HEK293 (cell line): Measurements from ENCODE around the gene OR52K2.

Experiments used
- CTCF ChIA-PET: fragments of 350-600 bp; formaldehyde crosslinking; extraction: SDS; loops from one replicate; lab custom pipeline; 2021; ENCODE audit warnings: antibody characterized with exemption; lab: Yijun Ruan, JAX
- POLR2A ChIA-PET: fragments of 300-600 bp; formaldehyde crosslinking; extraction: SDS; loops from one replicate; lab custom pipeline; 2020; ENCODE audit warnings: antibody characterized with exemption, inconsistent platforms; lab: Yijun Ruan, JAX
- H3K27ac ChIP-seq: fragments of 200-500 bp; sonication (Bioruptor generic); 2 replicates; pipeline ENCODE4 v1.5.1; 2014; ENCODE audit warnings: low read depth, low read length, control low read depth, inconsistent platforms; ENCODE audit errors: extremely low read depth
- H3K36me3 ChIP-seq, 2 experiments: fragments of 200-500 bp in 1 of 2; sonication (Bioruptor generic) in 1 of 2; 1 replicate in 1 of 2; 2 replicates in 1 of 2; pipeline ENCODE4 v1.5.1; 2014 to 2017; ENCODE audit warnings: inconsistent platforms in 2 of 2, low read length in 2 of 2; ENCODE audit not compliant: control insufficient read depth in 2 of 2, insufficient read depth in 1 of 2
- H3K4me1 ChIP-seq: fragments of 200-500 bp; sonication (Bioruptor generic); 2 replicates; pipeline ENCODE4 v1.5.1; 2014; ENCODE audit warnings: mild to moderate bottlenecking, low read length, inconsistent platforms; ENCODE audit not compliant: control insufficient read depth, insufficient read depth
- H3K4me3 ChIP-seq: 2 replicates; pipeline ENCODE4 v1.5.1; 2011; ENCODE audit warnings: low read depth, mild to moderate bottlenecking, control low read depth, low read length, moderate library complexity
- H3K9me3 ChIP-seq: fragments of 200-500 bp; sonication (Bioruptor generic); 2 replicates; pipeline ENCODE4 v1.5.1; 2014; ENCODE audit warnings: low read depth, low read length, inconsistent platforms; ENCODE audit not compliant: control insufficient read depth, insufficient read depth
- TCF7L2 ChIP-seq: IDR thresholded peaks from 2 replicates; pipeline ENCODE4 v1.6.1; 2011; ENCODE audit warnings: low read depth, mild to moderate bottlenecking, inconsistent platforms, low read length, moderate library complexity, borderline replicate concordance
- ZFP37 ChIP-seq: fragments of 450-650 bp; formaldehyde crosslinking; IDR thresholded peaks from 2 replicates; pipeline ENCODE4 v1.5.1; 2016; ENCODE audit warnings: missing biosample characterization, missing genetic modification characterization
- ZFP41 ChIP-seq: fragments of 450-650 bp; formaldehyde crosslinking; IDR thresholded peaks from 2 replicates; pipeline ENCODE4 v1.5.1; 2016; ENCODE audit warnings: missing biosample characterization, missing genetic modification characterization, borderline replicate concordance
- ZNF514 ChIP-seq: fragments of 450-650 bp; formaldehyde crosslinking; IDR thresholded peaks from 2 replicates; pipeline ENCODE4 v1.5.1; 2016; ENCODE audit warnings: missing biosample characterization, missing genetic modification characterization
- ZNF692 ChIP-seq: fragments of 450-650 bp; formaldehyde crosslinking; IDR thresholded peaks from 2 replicates; pipeline ENCODE4 v1.5.1; 2016; ENCODE audit warnings: missing biosample characterization, missing genetic modification characterization
- TF ChIP-seq, protein P1 (sequence below): fragments of 450-650 bp; IDR thresholded peaks from 2 replicates; pipeline ENCODE4 v1.5.1; 2018; ENCODE audit warnings: missing biosample characterization, mild to moderate bottlenecking, missing genetic modification characterization
- TF ChIP-seq, protein P2 (sequence below): fragments of 450-650 bp; formaldehyde crosslinking; IDR thresholded peaks from 2 replicates; pipeline ENCODE4 v1.5.1; 2016; ENCODE audit warnings: missing biosample characterization, missing genetic modification characterization
- TF ChIP-seq, protein P3 (sequence below): fragments of 450-650 bp; formaldehyde crosslinking; IDR thresholded peaks from 2 replicates; pipeline ENCODE4 v1.5.0; 2017; ENCODE audit warnings: missing biosample characterization, missing genetic modification characterization, borderline replicate concordance
- TF ChIP-seq, protein P4 (sequence below): fragments of 450-650 bp; formaldehyde crosslinking; IDR thresholded peaks from 2 replicates; pipeline ENCODE4 v1.5.1; 2016; ENCODE audit warnings: missing biosample characterization, missing genetic modification characterization

The OR52K2 gene

DNA sequence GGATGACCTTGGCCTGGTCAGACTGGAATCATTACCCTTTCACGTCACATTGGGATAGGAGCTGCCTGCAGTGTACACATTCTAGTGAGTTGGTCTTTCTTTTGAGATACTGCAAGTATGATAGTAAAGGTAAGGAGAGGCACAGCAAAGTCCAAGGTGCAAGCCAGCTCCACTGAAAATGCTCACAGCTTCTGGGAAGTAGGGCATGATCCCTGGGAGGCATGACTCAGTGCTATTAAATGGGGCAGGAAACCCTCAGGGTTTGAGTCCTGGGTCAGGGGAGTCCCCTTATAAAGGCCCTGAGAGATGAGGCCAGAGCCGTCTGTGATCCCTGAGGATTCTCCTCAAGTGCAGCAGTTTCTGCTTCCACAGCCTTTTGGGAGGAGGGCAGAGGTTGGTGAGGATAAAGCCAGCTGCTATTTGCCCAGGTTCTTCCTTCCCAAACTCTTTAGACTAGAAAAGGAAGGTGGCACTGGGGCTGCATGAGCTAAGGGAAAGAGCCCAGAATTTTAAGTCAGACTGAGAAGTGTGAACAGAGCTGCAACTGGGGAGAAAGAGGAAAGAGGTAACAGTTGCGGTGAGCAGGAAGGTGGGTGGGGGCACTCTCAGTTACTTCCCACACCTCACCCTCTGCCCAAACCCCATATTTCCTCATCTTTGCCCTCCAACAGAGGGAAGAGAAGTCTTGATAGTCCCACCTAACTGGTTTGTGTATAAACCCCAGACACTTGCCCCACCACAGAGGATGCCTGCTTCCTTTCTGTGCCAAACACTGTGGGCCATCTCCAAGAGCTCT lies 18.9 kb downstream of the OR52K2 start (continued):
- no peak for TF ChIP-seq ZNF514
- TF ChIP-seq, protein P1, sequence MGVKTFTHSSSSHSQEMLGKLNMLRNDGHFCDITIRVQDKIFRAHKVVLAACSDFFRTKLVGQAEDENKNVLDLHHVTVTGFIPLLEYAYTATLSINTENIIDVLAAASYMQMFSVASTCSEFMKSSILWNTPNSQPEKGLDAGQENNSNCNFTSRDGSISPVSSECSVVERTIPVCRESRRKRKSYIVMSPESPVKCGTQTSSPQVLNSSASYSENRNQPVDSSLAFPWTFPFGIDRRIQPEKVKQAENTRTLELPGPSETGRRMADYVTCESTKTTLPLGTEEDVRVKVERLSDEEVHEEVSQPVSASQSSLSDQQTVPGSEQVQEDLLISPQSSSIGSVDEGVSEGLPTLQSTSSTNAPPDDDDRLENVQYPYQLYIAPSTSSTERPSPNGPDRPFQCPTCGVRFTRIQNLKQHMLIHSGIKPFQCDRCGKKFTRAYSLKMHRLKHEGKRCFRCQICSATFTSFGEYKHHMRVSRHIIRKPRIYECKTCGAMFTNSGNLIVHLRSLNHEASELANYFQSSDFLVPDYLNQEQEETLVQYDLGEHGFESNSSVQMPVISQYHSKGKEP (tag by site-specific recombination) = no peak
- TF ChIP-seq, all 188 proteins: peak for 0

- POLR2A ChIA-PET = no interaction called here
- H3K4me3 ChIP-seq = no peak overlapping the region
- H3K9me3 ChIP-seq = no peaks in the 10 kb centered on the region
- H3K4me1 ChIP-seq = no peaks in the 10 kb centered on the region
- no peaks in the 10 kb centered on the region for H3K36me3 ChIP-seq
- H3K27ac ChIP-seq = no peak overlapping the region
- TF ChIP-seq ZFP41 (no peak), ZFP37 (tag by site-specific recombination) (no peak)
- TF ChIP-seq, protein P2, sequence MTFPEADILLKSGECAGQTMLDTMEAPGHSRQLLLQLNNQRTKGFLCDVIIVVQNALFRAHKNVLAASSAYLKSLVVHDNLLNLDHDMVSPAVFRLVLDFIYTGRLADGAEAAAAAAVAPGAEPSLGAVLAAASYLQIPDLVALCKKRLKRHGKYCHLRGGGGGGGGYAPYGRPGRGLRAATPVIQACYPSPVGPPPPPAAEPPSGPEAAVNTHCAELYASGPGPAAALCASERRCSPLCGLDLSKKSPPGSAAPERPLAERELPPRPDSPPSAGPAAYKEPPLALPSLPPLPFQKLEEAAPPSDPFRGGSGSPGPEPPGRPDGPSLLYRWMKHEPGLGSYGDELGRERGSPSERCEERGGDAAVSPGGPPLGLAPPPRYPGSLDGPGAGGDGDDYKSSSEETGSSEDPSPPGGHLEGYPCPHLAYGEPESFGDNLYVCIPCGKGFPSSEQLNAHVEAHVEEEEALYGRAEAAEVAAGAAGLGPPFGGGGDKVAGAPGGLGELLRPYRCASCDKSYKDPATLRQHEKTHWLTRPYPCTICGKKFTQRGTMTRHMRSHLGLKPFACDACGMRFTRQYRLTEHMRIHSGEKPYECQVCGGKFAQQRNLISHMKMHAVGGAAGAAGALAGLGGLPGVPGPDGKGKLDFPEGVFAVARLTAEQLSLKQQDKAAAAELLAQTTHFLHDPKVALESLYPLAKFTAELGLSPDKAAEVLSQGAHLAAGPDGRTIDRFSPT (tag by site-specific recombination) = 0 out of 2 replicates have a peak, but pooled peaks have one; percentile 31
- CTCF ChIA-PET = interaction anchor here (1.3 kb wide), 1 partner anchor 14 kb away, joined by 3 read pairs; no protein-coding TSS in a partner anchor
These were observed 30.5 kb downstream of the OR52K2 start for GRCh38 chr11:4479644-4480043.

- TF ChIP-seq, protein P3, sequence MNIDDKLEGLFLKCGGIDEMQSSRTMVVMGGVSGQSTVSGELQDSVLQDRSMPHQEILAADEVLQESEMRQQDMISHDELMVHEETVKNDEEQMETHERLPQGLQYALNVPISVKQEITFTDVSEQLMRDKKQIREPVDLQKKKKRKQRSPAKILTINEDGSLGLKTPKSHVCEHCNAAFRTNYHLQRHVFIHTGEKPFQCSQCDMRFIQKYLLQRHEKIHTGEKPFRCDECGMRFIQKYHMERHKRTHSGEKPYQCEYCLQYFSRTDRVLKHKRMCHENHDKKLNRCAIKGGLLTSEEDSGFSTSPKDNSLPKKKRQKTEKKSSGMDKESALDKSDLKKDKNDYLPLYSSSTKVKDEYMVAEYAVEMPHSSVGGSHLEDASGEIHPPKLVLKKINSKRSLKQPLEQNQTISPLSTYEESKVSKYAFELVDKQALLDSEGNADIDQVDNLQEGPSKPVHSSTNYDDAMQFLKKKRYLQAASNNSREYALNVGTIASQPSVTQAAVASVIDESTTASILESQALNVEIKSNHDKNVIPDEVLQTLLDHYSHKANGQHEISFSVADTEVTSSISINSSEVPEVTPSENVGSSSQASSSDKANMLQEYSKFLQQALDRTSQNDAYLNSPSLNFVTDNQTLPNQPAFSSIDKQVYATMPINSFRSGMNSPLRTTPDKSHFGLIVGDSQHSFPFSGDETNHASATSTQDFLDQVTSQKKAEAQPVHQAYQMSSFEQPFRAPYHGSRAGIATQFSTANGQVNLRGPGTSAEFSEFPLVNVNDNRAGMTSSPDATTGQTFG (tag by site-specific recombination) = no peak
- peak; percentile 56; the same call in 1 of the 2 replicates for TF ChIP-seq ZNF692
- H3K27ac ChIP-seq = no peak overlapping the region
- H3K4me3 ChIP-seq = no peak overlapping the region
- no peaks in the 10 kb centered on the region for H3K36me3 ChIP-seq
- ChIA-PET POLR2A (no interaction called here), CTCF (no interaction called here)
- no peaks in the 10 kb centered on the region for H3K9me3 ChIP-seq
- H3K4me1 ChIP-seq = no peaks in the 10 kb centered on the region
These were observed 31.6 kb downstream of the OR52K2 start for GRCh38 chr11:4480577-4481239.

- ChIA-PET POLR2A (no interaction called here), CTCF (interaction anchor here (1.1 kb wide), 1 partner anchor 12 kb away, joined by 4 read pairs; no protein-coding TSS in a partner anchor)
- H3K36me3 ChIP-seq = no peaks in the 10 kb centered on the region
- no peaks in the 10 kb centered on the region for H3K4me1 ChIP-seq
- H3K4me3 ChIP-seq = no peak overlapping the region
- no peak overlapping the region for H3K27ac ChIP-seq
- H3K9me3 ChIP-seq = no peaks in the 10 kb centered on the region
- TF ChIP-seq TCF7L2 = no peak
- TF ChIP-seq, protein P4, sequence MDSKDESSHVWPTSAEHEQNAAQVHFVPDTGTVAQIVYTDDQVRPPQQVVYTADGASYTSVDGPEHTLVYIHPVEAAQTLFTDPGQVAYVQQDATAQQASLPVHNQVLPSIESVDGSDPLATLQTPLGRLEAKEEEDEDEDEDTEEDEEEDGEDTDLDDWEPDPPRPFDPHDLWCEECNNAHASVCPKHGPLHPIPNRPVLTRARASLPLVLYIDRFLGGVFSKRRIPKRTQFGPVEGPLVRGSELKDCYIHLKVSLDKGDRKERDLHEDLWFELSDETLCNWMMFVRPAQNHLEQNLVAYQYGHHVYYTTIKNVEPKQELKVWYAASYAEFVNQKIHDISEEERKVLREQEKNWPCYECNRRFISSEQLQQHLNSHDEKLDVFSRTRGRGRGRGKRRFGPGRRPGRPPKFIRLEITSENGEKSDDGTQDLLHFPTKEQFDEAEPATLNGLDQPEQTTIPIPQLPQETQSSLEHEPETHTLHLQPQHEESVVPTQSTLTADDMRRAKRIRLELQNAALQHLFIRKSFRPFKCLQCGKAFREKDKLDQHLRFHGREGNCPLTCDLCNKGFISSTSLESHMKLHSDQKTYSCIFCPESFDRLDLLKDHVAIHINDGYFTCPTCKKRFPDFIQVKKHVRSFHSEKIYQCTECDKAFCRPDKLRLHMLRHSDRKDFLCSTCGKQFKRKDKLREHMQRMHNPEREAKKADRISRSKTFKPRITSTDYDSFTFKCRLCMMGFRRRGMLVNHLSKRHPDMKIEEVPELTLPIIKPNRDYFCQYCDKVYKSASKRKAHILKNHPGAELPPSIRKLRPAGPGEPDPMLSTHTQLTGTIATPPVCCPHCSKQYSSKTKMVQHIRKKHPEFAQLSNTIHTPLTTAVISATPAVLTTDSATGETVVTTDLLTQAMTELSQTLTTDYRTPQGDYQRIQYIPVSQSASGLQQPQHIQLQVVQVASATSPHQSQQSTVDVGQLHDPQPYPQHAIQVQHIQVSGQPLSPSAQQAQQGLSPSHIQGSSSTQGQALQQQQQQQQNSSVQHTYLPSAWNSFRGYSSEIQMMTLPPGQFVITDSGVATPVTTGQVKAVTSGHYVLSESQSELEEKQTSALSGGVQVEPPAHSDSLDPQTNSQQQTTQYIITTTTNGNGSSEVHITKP = peak; percentile 67
These were observed 32.1 kb downstream of the OR52K2 start for GRCh38 chr11:4481240-4481582.
